ENCODE data around the gene NEK8. TPM values are rescaled to one million over a fixed set of nuclear protein-coding genes. Genes with fewer than 3 reads are reported as not detected.

The NEK8 gene
- total RNA-seq, 6 donors from 2014 or later = 3.5 to 34.6 (median 13.0) TPM

- Histone ChIP-seq H3K36me3 (peaks cover 0 to 32% (median 21%) of the 10 kb centered on the region in 4 donors), H3K4me3 (peak overlapping the region; percentile 58 to 91 (median 88)), H3K9me3 (no peaks in the 10 kb centered on the region), H3K27ac (peak overlapping the region; percentile 92 to 98 (median 96)), H3K27me3 (no peaks in the 10 kb centered on the region), H3K4me1 (peaks cover 54 to 96% (median 75%) of the 10 kb centered on the region in 4 donors)
- ATAC-seq (ENCODE audit: low FRiP score in 2 of 2) (peak in 1 of 2 donors; percentile 1), DNase-seq (peak; percentile 56 to 73)
- WGBS, 2 donors = 47% methylated on average over 4 of the region's 4 CpGs; no CpG with 5 or more reads in 1 of the 2 donors
- TF ChIP-seq EP300 (IDR thresholded peaks at IDR 0.05) (no peak), POLR2A (IDR thresholded peaks at IDR 0.05) (peak in 1 of 4 donors; percentile 33), CTCF (IDR thresholded peaks at IDR 0.05) (no peak), POLR2AphosphoS5 (IDR thresholded peaks at IDR 0.05) (peak in 1 of 2 donors; percentile 43)
Measured at GRCh38 chr17:28745786-28746411, 17.3 kb downstream of the NEK8 start.

GRCh38 chr17:28746611-28747050 is 18.0 kb downstream of the NEK8 start:
- peaks cover 0 to 32% (median 21%) of the 10 kb centered on the region in 4 donors for H3K36me3 ChIP-seq
- H3K27me3 ChIP-seq = no peaks in the 10 kb centered on the region
- ATAC-seq (ENCODE audit: low FRiP score in 2 of 2) = peak in 1 of 2 donors; percentile 69
- DNase-seq = peak; percentile 33 to 90
- peak overlapping the region; percentile 92 to 98 (median 96) for H3K27ac ChIP-seq
- TF ChIP-seq EP300 (IDR thresholded peaks at IDR 0.05) (no peak), POLR2AphosphoS5 (IDR thresholded peaks at IDR 0.05) (peak in 1 of 2 donors; percentile 5)
- 35% methylated on average over 5 of the region's 5 CpGs; no CpG with 5 or more reads in 1 of the 2 donors for WGBS, 2 donors
- no peaks in the 10 kb centered on the region for H3K9me3 ChIP-seq
- H3K4me1 ChIP-seq = peaks cover 54 to 90% (median 74%) of the 10 kb centered on the region in 4 donors
- peak overlapping the region in 2 of 4 donors; percentile 89 to 91 for H3K4me3 ChIP-seq

GRCh38 chr17:28747051-28747691 is 18.6 kb downstream of the NEK8 start:
- DNase-seq = peak; percentile 75 to 91
- H3K27me3 ChIP-seq = no peaks in the 10 kb centered on the region
- 25 to 32% methylated on average over 2 to 5 of the region's 7 CpGs for WGBS, 2 donors
- H3K9me3 ChIP-seq = no peaks in the 10 kb centered on the region
- TF ChIP-seq EP300 (IDR thresholded peaks at IDR 0.05) (peak in 1 of 4 donors; percentile 52), CTCF (IDR thresholded peaks at IDR 0.05) (peak in 2 of 6 experiments; percentile 17 to 27), POLR2AphosphoS5 (IDR thresholded peaks at IDR 0.05) (peak; percentile 47 to 72), POLR2A (IDR thresholded peaks at IDR 0.05) (peak in 1 of 4 donors; percentile 41)
- peak in 1 of 2 donors; percentile 69 for ATAC-seq (ENCODE audit: low FRiP score in 2 of 2)
- peak overlapping the region; percentile 92 to 98 (median 96) for H3K27ac ChIP-seq
- H3K36me3 ChIP-seq = peaks cover 0 to 32% (median 21%) of the 10 kb centered on the region in 4 donors
- peaks cover 54 to 85% (median 71%) of the 10 kb centered on the region in 4 donors for H3K4me1 ChIP-seq
- H3K4me3 ChIP-seq = peak overlapping the region in 2 of 4 donors; percentile 15 to 89

- Histone ChIP-seq H3K9me3 (no peaks in the 10 kb centered on the region), H3K27ac (peak overlapping the region; percentile 92 to 98 (median 96)), H3K4me3 (no peak overlapping the region), H3K36me3 (peaks cover 0 to 32% (median 21%) of the 10 kb centered on the region in 4 donors), H3K27me3 (no peaks in the 10 kb centered on the region), H3K4me1 (peaks cover 52 to 76% (median 64%) of the 10 kb centered on the region in 4 donors)
- WGBS, 2 donors = 69 to 75% methylated on average over 10 to 15 of the region's 18 CpGs
- TF ChIP-seq POLR2A (IDR thresholded peaks at IDR 0.05) (no peak), CTCF (IDR thresholded peaks at IDR 0.05) (no peak), POLR2AphosphoS5 (IDR thresholded peaks at IDR 0.05) (no peak), EP300 (IDR thresholded peaks at IDR 0.05) (no peak)
- DNase-seq (peak in 1 of 2 donors; percentile 62), ATAC-seq (ENCODE audit: low FRiP score in 2 of 2) (no peak)
Measured at GRCh38 chr17:28747801-28748750, 19.5 kb downstream of the NEK8 start.

Measured in upper lobe of left lung (tissue), 6 donors.